Breast epithelium (tissue), 4 donors: ENCODE data around the gene TCEAL7. TPM values are rescaled to one million over a fixed set of nuclear protein-coding genes. Genes with fewer than 3 reads are reported as not detected.

Experiments used
- DNase-seq, 2 donors: peaks; one replicate each; pipeline ENCODE4 v3.0.0-alpha.2; 2019; ENCODE audit warnings: low spot score in 2 of 2
- H3K27ac ChIP-seq, 2 donors: fragments of 200-600 bp; sonication (generic) in 1 of 2; one replicate each; pipeline ENCODE4 v1.5.1; 2016 to 2019; ENCODE audit warnings: mild to moderate bottlenecking in 1 of 2
- H3K27me3 ChIP-seq, 2 donors: fragments of 200-600 bp; sonication (generic) in 1 of 2; one replicate each; pipeline versions ENCODE4 v1.5.1 to v1.6.0; 2017 to 2019; ENCODE audit warnings: control low read depth in 1 of 2, mild to moderate bottlenecking in 1 of 2
- H3K36me3 ChIP-seq: fragments of 200-600 bp; one replicate; pipeline ENCODE4 v1.5.1; 2019
- H3K4me1 ChIP-seq, 2 donors: fragments of 200-600 bp; sonication (generic); one replicate each; pipeline ENCODE4 v1.5.1; 2016 to 2019; ENCODE audit warnings: control low read depth in 1 of 2
- H3K4me3 ChIP-seq, 3 donors: fragments of 200-600 bp; sonication (generic); 1 replicate in 2 of 3; 2 replicates in 1 of 3; pipeline ENCODE4 v1.5.1; 2016 to 2019; ENCODE audit warnings: mild to moderate bottlenecking in 3 of 3, moderate library complexity in 2 of 3
- H3K9me3 ChIP-seq, 2 donors: fragments of 200-600 bp; sonication (generic) in 1 of 2; one replicate each; pipeline ENCODE4 v1.5.1; 2016 to 2019; ENCODE audit warnings: control low read depth in 1 of 2
- POLR2A ChIP-seq: fragments of 450-650 bp; IDR thresholded peaks from one replicate; pipeline ENCODE4 v1.6.1; 2016; ENCODE audit warnings: antibody characterized with exemption, mild to moderate bottlenecking, moderate library complexity
- POLR2AphosphoS5 ChIP-seq, 3 donors: sonication (generic); formaldehyde crosslinking; IDR thresholded peaks; one replicate each; pipeline ENCODE4 v1.6.1; 2017; ENCODE audit warnings: antibody characterized with exemption in 3 of 3
- intact Hi-C: fragments of 100-400 bp; cut with DNase I; formaldehyde crosslinking; loops from one replicate; pipeline ENCODE4 v1.15.1; 2023; ENCODE audit warnings: low total_unique reads
- total RNA-seq, 3 donors: library from RNA; depleted of rRNA; stranded (reverse); fragments of >200 nt; gene quantifications; one replicate each; pipeline ENCODE4 v1.1.0, GENCODE V29; 2016
- TF ChIP-seq, protein P1 (sequence below), 3 donors: fragments of 450-650 bp; IDR thresholded peaks; one replicate each; pipeline ENCODE4 v1.5.1; 2016 to 2017; ENCODE audit warnings: antibody characterized with exemption in 3 of 3, mild to moderate bottlenecking in 3 of 3, moderate library complexity in 3 of 3

TCEAL7 gene
- total RNA-seq, 3 donors from 2014 or later = 2.9 to 11.1 (median 10.8) TPM

DNA sequence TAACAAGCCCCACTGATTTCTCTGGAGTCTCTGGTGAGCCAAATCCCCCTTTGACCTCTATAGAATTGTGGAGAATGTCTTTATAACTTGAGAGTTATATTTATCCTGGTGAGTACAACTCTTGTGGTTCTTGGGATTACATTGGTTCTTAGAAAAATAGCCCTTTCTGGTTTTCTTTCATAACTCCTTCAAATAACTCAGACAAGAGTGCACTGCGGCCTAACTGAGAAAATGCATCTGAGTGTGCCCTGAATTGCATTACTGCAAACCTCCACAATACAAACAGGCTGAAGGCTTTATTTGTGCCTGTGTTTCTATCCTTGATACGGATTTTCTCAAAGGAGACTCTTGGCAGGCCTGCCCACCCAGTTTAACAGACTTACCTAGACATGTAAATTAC is 49.0 kb downstream of the TCEAL7 start:
- TF ChIP-seq, protein P1, sequence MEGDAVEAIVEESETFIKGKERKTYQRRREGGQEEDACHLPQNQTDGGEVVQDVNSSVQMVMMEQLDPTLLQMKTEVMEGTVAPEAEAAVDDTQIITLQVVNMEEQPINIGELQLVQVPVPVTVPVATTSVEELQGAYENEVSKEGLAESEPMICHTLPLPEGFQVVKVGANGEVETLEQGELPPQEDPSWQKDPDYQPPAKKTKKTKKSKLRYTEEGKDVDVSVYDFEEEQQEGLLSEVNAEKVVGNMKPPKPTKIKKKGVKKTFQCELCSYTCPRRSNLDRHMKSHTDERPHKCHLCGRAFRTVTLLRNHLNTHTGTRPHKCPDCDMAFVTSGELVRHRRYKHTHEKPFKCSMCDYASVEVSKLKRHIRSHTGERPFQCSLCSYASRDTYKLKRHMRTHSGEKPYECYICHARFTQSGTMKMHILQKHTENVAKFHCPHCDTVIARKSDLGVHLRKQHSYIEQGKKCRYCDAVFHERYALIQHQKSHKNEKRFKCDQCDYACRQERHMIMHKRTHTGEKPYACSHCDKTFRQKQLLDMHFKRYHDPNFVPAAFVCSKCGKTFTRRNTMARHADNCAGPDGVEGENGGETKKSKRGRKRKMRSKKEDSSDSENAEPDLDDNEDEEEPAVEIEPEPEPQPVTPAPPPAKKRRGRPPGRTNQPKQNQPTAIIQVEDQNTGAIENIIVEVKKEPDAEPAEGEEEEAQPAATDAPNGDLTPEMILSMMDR (IDR thresholded peaks at IDR 0.05) = no peak
- TF ChIP-seq POLR2A (no peak), POLR2AphosphoS5 (IDR thresholded peaks at IDR 0.05) (no peak)
- Histone ChIP-seq H3K36me3 (no peaks in the 10 kb centered on the region), H3K9me3 (no peaks in the 10 kb centered on the region), H3K27me3 (peaks cover 0 to 16% of the 10 kb centered on the region in 2 donors), H3K4me1 (no peaks in the 10 kb centered on the region), H3K4me3 (no peak overlapping the region), H3K27ac (no peak overlapping the region)
- DNase-seq = no peak
- intact Hi-C loops = no loop called here

Other genes starting within 250 kb of the TCEAL7 start
- gene NXF3, start 237.1 kb upstream of the TCEAL7 start, total RNA-seq = 1 to 10 TPM in 1 of 3 donors, not detected in 2; 3.5 TPM
- 10 to 100 TPM; 21.9 to 44.2 (median 41.9) TPM for gene BEX4, start 115.1 kb upstream of the TCEAL7 start, total RNA-seq
- 10 to 100 TPM; 52.2 to 79.6 (median 58.5) TPM for gene TCEAL8, start 75.1 kb upstream of the TCEAL7 start, total RNA-seq
- 1 to 10 TPM in 1 of 3 donors, under 1 TPM in 1, not detected in 1; 0.88 to 1.3 TPM for gene TCEAL5, start 53.5 kb upstream of the TCEAL7 start, total RNA-seq
- gene BEX2, start 19.2 kb upstream of the TCEAL7 start, total RNA-seq = 10 to 100 TPM in 2 of 3 donors, 1 to 10 TPM in 1; 1.4 to 29.4 (median 12.5) TPM
- 10 to 100 TPM; 47.4 to 94.5 (median 92.8) TPM for gene TCEAL9, start 26.3 kb downstream of the TCEAL7 start, total RNA-seq
- 100 to 1,000 TPM in 2 of 3 donors, 10 to 100 TPM in 1; 95.4 to 133 (median 121) TPM for gene BEX3, start 46.3 kb downstream of the TCEAL7 start, total RNA-seq
- 1 to 10 TPM in 2 of 3 donors, under 1 TPM in 1; 0.48 to 2.5 (median 2.3) TPM for gene RAB40A, start 189.2 kb downstream of the TCEAL7 start, total RNA-seq